Measurements from ENCODE around the gene ZNF23.

DNA sequence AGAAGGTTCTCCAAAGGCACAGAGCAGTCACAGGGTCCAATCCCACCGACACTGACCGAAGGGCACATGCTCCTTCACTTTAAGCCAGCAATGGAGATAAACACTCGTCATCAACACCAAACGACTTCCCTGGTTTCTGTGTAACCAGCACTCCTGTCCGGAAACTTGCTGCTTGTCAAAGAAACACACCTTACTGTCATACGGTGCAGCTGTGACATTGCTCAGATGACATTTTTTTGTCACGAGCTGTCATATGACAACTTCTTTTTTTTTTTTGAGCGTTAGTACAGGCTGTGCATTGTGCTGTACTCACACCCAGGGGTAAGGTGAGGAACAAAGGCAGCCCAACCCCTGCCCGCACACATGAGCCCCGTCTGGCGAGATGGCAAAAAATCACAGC, 59.4 kb downstream of the ZNF23 start:
- no peak for TF ChIP-seq POLR2AphosphoS5 (IDR thresholded peaks at IDR 0.05)
- TF ChIP-seq, protein P1, sequence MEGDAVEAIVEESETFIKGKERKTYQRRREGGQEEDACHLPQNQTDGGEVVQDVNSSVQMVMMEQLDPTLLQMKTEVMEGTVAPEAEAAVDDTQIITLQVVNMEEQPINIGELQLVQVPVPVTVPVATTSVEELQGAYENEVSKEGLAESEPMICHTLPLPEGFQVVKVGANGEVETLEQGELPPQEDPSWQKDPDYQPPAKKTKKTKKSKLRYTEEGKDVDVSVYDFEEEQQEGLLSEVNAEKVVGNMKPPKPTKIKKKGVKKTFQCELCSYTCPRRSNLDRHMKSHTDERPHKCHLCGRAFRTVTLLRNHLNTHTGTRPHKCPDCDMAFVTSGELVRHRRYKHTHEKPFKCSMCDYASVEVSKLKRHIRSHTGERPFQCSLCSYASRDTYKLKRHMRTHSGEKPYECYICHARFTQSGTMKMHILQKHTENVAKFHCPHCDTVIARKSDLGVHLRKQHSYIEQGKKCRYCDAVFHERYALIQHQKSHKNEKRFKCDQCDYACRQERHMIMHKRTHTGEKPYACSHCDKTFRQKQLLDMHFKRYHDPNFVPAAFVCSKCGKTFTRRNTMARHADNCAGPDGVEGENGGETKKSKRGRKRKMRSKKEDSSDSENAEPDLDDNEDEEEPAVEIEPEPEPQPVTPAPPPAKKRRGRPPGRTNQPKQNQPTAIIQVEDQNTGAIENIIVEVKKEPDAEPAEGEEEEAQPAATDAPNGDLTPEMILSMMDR (IDR thresholded peaks at IDR 0.05) = no peak
